WTC11 (cell line): ENCODE results near the gene CDK11A.
"Not testable (repeated sequence)": the region's sequence is repeated elsewhere in the genome, so short reads cannot be mapped to it uniquely, and the experiment has no call there.

Experiments
- FOXJ3 ChIP-seq: sonication (generic); formaldehyde crosslinking; IDR thresholded peaks from 2 replicates; pipeline ENCODE4 v1.9.0; 2021; ENCODE audit warnings: missing genetic modification reagents, mild to moderate bottlenecking, borderline replicate concordance
- TF ChIP-seq, protein P1 (sequence below): sonication (generic); formaldehyde crosslinking; IDR thresholded peaks from 2 replicates; pipeline ENCODE4 v1.8.1; 2022; ENCODE audit warnings: missing genetic modification reagents, borderline replicate concordance
- TF ChIP-seq, protein P2 (sequence below): sonication (generic); formaldehyde crosslinking; conservative IDR thresholded peaks from 2 replicates; pipeline ENCODE4 v1.8.1; 2022; ENCODE audit warnings: mild to moderate bottlenecking, missing genetic modification reagents

DNA sequence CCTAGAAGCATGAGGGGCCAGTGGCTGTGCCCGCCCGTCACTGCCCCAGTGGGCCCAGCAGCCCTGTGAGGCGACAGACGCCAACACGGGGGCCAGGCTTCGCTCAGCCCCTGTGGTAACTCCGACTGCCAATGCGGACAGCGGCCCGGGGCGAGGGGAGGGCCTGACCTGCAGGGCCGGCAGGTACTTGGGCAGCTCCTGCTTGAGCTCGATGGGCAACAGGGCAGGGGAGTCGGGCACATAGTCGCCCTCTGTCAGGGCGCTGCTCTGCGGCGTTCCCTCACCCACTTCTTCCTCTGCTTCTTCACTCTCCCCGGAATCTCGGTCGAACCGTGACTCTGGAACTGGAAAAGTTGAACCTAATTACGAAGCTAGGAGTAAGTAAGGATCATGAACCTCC is 16.9 kb downstream of the CDK11A start:
- TF ChIP-seq FOXJ3 (CRISPR knock-in tag): not testable (repeated sequence)
- TF ChIP-seq, protein P1, sequence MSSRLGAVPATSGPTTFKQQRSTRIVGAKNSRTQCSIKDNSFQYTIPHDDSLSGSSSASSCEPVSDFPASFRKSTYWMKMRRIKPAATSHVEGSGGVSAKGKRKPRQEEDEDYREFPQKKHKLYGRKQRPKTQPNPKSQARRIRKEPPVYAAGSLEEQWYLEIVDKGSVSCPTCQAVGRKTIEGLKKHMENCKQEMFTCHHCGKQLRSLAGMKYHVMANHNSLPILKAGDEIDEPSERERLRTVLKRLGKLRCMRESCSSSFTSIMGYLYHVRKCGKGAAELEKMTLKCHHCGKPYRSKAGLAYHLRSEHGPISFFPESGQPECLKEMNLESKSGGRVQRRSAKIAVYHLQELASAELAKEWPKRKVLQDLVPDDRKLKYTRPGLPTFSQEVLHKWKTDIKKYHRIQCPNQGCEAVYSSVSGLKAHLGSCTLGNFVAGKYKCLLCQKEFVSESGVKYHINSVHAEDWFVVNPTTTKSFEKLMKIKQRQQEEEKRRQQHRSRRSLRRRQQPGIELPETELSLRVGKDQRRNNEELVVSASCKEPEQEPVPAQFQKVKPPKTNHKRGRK (CRISPR knock-in tag): not testable (repeated sequence)
- TF ChIP-seq, protein P2, sequence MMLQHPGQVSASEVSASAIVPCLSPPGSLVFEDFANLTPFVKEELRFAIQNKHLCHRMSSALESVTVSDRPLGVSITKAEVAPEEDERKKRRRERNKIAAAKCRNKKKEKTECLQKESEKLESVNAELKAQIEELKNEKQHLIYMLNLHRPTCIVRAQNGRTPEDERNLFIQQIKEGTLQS (CRISPR knock-in tag): not testable (repeated sequence)
